Natural killer cell (primary cell): Measurements from ENCODE around the gene IL19. TPM values are rescaled to one million over a fixed set of nuclear protein-coding genes. Genes with fewer than 3 reads are reported as not detected.

Experiments used
- ATAC-seq, 3 donors: fragments of 150-1000 bp in 2 of 3; fragments of 200-7000 bp in 1 of 3; cut with Tn5 transposase; 1 replicate in 1 of 3; 2 replicates in 2 of 3; pipeline ENCODE4 v1.10.0; 2021; ENCODE audit warnings: mild to moderate bottlenecking in 2 of 3, moderate library complexity in 2 of 3
- DNase-seq, 2 donors: peaks; one replicate each; pipeline versions ENCODE4 v3.0.0 to v3.0.0-alpha.2; 2013 to 2021; ENCODE audit warnings: mixed read lengths in 1 of 2
- H3K27ac ChIP-seq: one replicate; pipeline ENCODE4 v1.5.1; 2013; ENCODE audit warnings: mild to moderate bottlenecking, low read length
- H3K27me3 ChIP-seq: one replicate; pipeline ENCODE4 v1.6.1; 2013; ENCODE audit warnings: low read length; ENCODE audit not compliant: control insufficient read depth, insufficient read depth
- H3K36me3 ChIP-seq: one replicate; pipeline ENCODE4 v1.6.1; 2013; ENCODE audit warnings: low read length; ENCODE audit not compliant: control insufficient read depth, insufficient read depth
- H3K4me1 ChIP-seq: one replicate; pipeline ENCODE4 v1.6.1; 2013; ENCODE audit warnings: low read length; ENCODE audit not compliant: control insufficient read depth, insufficient read depth
- H3K4me3 ChIP-seq: one replicate; pipeline ENCODE4 v1.5.1; 2013; ENCODE audit warnings: low read length
- H3K9me3 ChIP-seq: one replicate; pipeline ENCODE4 v1.6.1; 2013; ENCODE audit warnings: low read length; ENCODE audit not compliant: control insufficient read depth, insufficient read depth
- H3K27ac Mint-ChIP-seq, 2 donors: one replicate each; pipeline ENCODE4 v1.8.0; 2022; ENCODE audit warnings: mild to moderate bottlenecking in 2 of 2, mixed read lengths in 2 of 2, moderate library complexity in 1 of 2
- H3K27me3 Mint-ChIP-seq, 2 donors: one replicate each; pipeline ENCODE4 v1.8.0; 2022; ENCODE audit warnings: low read depth in 2 of 2, mixed read lengths in 2 of 2
- H3K36me3 Mint-ChIP-seq: one replicate; pipeline ENCODE4 v1.8.0; 2022; ENCODE audit warnings: mixed read lengths
- H3K4me1 Mint-ChIP-seq, 2 donors: one replicate each; pipeline ENCODE4 v1.8.0; 2022; ENCODE audit warnings: mixed read lengths in 2 of 2
- H3K4me3 Mint-ChIP-seq: one replicate; pipeline ENCODE4 v1.8.0; 2022; ENCODE audit warnings: mild to moderate bottlenecking, moderate library complexity, mixed read lengths
- H3K9me3 Mint-ChIP-seq, 2 donors: one replicate each; pipeline ENCODE4 v1.8.0; 2022; ENCODE audit warnings: mixed read lengths in 2 of 2
- WGBS: methylation state at CpG from one replicate; pipeline ENCODE4 v1.1.7; 2013; ENCODE audit warnings: missing lambda C conversion rate; ENCODE audit not compliant: insufficient coverage; 5-methylcytosine and 5-hydroxymethylcytosine counted together
- intact Hi-C: fragments of 100-400 bp; cut with micrococcal nuclease; formaldehyde crosslinking; loops from one replicate; pipeline ENCODE4 v1.14.2; 2022
- total RNA-seq, 4 donors: library from RNA; stranded (reverse); fragments of 120-200 nt in 1 of 4; gene quantifications; one replicate each; pipeline versions ENCODE4 v1.2.3 to v1.2.4, GENCODE V29; 2013 to 2022
- TF ChIP-seq, protein P1 (sequence below): fragments of 200-600 bp; IDR thresholded peaks from one replicate; pipeline ENCODE4 v1.8.0; 2022; ENCODE audit warnings: antibody characterized with exemption

IL19 gene
- total RNA-seq, 3 donors from 2014 or later (not counting 1 experiment from before 2014, with no cell fraction given) = not detected

DNA sequence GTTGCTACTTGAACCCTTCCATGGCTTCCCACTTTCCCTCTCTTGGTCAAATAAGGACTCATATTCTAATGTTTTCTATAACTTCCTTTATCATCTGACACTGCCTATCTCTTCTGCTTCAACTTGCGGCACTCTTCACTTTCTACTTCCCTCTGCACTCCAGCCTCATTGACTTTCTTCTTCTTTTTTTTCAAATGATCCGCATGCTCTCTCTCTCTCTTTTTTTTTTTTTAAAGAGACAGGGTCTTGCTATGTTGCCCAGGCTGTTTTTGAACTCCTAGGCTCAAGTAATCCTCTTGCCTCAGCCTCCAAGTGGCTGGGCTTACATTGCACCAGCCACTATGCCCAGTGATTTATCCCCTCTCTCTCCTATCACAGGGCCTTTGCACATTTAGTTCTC is 9.1 kb downstream of the IL19 start:
- 73% methylated on average over 2 of the region's 2 CpGs for WGBS
- Histone ChIP-seq H3K9me3 (no peaks in the 10 kb centered on the region), H3K4me1 (peaks cover 22% of the 10 kb centered on the region), H3K27ac (no peak overlapping the region), H3K4me3 (no peak overlapping the region), H3K27me3 (no peaks in the 10 kb centered on the region), H3K36me3 (no peaks in the 10 kb centered on the region)
- intact Hi-C loops = no loop called here
- no peaks in the 10 kb centered on the region for H3K9me3 Mint-ChIP-seq
- H3K36me3 Mint-ChIP-seq = no peaks in the 10 kb centered on the region
- H3K27me3 Mint-ChIP-seq = peaks cover 10 to 19% of the 10 kb centered on the region in 2 donors
- H3K27ac Mint-ChIP-seq = no peak overlapping the region
- no peak for ATAC-seq
- TF ChIP-seq, protein P1, sequence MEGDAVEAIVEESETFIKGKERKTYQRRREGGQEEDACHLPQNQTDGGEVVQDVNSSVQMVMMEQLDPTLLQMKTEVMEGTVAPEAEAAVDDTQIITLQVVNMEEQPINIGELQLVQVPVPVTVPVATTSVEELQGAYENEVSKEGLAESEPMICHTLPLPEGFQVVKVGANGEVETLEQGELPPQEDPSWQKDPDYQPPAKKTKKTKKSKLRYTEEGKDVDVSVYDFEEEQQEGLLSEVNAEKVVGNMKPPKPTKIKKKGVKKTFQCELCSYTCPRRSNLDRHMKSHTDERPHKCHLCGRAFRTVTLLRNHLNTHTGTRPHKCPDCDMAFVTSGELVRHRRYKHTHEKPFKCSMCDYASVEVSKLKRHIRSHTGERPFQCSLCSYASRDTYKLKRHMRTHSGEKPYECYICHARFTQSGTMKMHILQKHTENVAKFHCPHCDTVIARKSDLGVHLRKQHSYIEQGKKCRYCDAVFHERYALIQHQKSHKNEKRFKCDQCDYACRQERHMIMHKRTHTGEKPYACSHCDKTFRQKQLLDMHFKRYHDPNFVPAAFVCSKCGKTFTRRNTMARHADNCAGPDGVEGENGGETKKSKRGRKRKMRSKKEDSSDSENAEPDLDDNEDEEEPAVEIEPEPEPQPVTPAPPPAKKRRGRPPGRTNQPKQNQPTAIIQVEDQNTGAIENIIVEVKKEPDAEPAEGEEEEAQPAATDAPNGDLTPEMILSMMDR = no peak
- H3K4me3 Mint-ChIP-seq = no peak overlapping the region
- no peak for DNase-seq
- peaks cover 18 to 22% of the 10 kb centered on the region in 2 donors for H3K4me1 Mint-ChIP-seq

DNA sequence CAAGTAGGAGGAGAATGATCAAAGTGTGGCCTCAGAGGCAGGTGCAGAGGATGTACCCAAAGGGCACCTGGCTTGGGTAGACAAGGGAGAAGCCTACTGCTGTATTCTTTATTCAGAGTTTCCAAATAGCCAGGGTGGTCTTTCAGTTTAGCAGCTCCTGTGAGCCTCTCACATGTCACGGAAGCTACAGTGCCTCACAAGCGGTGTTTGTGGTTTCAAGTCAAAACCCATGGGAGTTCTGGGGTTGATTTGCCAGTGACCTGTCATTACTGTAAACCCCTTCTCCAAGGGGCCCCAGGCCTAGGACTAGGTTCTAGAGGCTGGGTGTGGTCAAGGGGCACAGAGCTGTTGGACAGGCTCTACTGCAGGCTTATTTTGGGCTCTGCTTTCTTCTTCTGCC is 11.9 kb downstream of the IL19 start:
- Mint-ChIP-seq H3K4me3 (peak overlapping the region; percentile 19), H3K36me3 (no peaks in the 10 kb centered on the region), H3K27me3 (peaks cover 13 to 39% of the 10 kb centered on the region in 2 donors), H3K4me1 (peaks cover 46% of the 10 kb centered on the region in 2 donors), H3K9me3 (no peaks in the 10 kb centered on the region), H3K27ac (no peak overlapping the region)
- WGBS = 0% methylated on average over 2 of the region's 2 CpGs
- no peaks in the 10 kb centered on the region for H3K36me3 ChIP-seq
- ATAC-seq (peak; percentile 42 to 71 (median 67)), DNase-seq (peak in 1 of 2 donors; percentile 55)
- H3K9me3 ChIP-seq = no peaks in the 10 kb centered on the region
- H3K4me1 ChIP-seq = peaks cover 40% of the 10 kb centered on the region
- intact Hi-C loops = no loop called here
- TF ChIP-seq, protein P1 = no peak
- no peak overlapping the region for H3K27ac ChIP-seq
- no peak overlapping the region for H3K4me3 ChIP-seq
- H3K27me3 ChIP-seq = peaks cover 3% of the 10 kb centered on the region

DNA sequence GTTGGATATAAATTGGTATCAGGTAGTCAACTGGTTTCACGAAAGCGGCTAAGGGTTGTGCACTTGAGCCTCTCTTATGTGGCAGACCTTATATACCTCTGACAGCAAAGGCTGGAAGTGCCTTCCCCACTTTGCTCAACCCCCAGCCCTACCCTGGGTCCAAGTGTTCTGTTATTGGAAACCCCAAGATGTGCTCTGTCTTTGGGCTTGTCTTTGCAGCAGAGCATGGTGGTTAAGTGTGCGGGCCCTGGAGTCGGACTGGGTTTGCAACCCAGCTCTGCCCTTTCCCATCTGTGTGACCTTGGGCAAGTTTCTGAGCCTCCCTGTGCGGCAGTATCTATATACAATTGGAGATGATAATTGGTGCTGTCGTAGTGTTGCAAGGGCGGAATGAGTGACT is 12.9 kb downstream of the IL19 start:
- Histone ChIP-seq H3K36me3 (no peaks in the 10 kb centered on the region), H3K4me3 (no peak overlapping the region), H3K4me1 (peaks cover 40% of the 10 kb centered on the region), H3K27ac (no peak overlapping the region), H3K27me3 (peaks cover 3% of the 10 kb centered on the region), H3K9me3 (no peaks in the 10 kb centered on the region)
- TF ChIP-seq, protein P1 = no peak
- Mint-ChIP-seq H3K27ac (no peak overlapping the region), H3K27me3 (peaks cover 19 to 50% of the 10 kb centered on the region in 2 donors), H3K4me3 (no peak overlapping the region), H3K36me3 (no peaks in the 10 kb centered on the region), H3K4me1 (peaks cover 52 to 54% of the 10 kb centered on the region in 2 donors), H3K9me3 (no peaks in the 10 kb centered on the region)
- no peak for DNase-seq
- over 99% methylated on average over 7 of the region's 7 CpGs for WGBS
- intact Hi-C loops = no loop called here
- no peak for ATAC-seq

DNA sequence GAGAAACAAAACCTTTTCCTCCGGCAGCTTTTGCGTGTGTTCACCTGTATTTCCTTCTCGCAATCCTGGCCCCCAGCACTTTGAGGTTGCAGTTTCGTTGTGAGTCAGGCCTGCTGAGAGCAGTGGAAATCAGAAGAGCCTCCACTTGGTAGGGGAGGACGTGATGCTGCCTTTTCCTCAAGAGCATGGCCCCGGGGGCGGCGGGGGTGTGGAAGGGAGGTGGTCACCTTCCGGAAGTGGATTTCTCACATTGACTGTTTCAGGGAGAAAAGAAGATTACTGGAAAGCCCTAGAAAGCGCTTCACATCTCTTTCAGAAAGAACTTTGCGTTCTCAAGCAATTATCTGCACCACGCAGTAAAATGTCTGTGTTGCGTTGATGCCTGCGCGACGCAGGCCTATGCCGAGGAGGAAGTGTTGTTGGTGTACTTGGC is 13.9 kb downstream of the IL19 start:
- Mint-ChIP-seq H3K27ac (no peak overlapping the region), H3K27me3 (peaks cover 22 to 60% of the 10 kb centered on the region in 2 donors), H3K4me3 (peak overlapping the region; percentile 1), H3K36me3 (no peaks in the 10 kb centered on the region), H3K9me3 (no peaks in the 10 kb centered on the region), H3K4me1 (peaks cover 52 to 54% of the 10 kb centered on the region in 2 donors)
- intact Hi-C loops = no loop called here
- TF ChIP-seq, protein P1 = no peak
- peak in 1 of 2 donors; percentile 79 for DNase-seq
- no peak overlapping the region for H3K27ac ChIP-seq
- H3K4me3 ChIP-seq = no peak overlapping the region
- no peaks in the 10 kb centered on the region for H3K9me3 ChIP-seq
- no peak for ATAC-seq
- H3K27me3 ChIP-seq = peaks cover 3% of the 10 kb centered on the region
- H3K4me1 ChIP-seq = peaks cover 40% of the 10 kb centered on the region
- WGBS = 62% methylated on average over 17 of the region's 17 CpGs
- no peaks in the 10 kb centered on the region for H3K36me3 ChIP-seq
